GM19438 (cell line): ENCODE results near the gene SGMS2.
A peak's percentile ranks its signal among the peaks of the same experiment; 100 is the strongest.

Source experiments
- ATAC-seq: cut with Tn5 transposase; IDR thresholded peaks from one replicate; pipeline ENCODE4 v1.9.1; 2021; ENCODE audit warnings: low read depth; ENCODE audit not compliant: unreplicated experiment

Gene SGMS2

DNA sequence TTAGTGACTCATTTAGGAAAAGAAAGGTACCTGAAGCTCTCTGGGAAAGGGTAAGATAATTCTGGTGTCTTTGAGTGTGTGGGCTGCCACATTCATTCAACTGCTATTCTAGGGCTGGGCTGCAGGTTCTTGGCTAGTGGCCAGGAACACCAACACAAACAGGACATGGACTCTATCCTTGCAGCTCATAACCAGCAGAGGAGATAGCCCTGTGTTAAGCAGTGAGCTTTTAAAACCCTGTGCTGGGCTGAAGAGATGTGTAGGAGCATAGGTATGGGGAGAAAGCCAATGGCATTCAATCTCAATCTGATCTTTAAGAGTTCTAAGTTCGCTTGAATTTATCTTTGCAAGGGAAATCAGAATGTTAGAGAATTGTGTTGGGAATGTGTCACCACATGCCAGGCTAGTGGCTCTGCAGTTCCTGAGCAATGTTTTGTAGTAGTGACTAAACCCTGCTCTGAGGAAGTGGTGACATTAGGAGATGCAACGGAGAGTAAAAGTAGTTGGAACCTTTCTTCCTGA is 39.2 kb downstream of the SGMS2 start:
- ATAC-seq, result no peak

DNA sequence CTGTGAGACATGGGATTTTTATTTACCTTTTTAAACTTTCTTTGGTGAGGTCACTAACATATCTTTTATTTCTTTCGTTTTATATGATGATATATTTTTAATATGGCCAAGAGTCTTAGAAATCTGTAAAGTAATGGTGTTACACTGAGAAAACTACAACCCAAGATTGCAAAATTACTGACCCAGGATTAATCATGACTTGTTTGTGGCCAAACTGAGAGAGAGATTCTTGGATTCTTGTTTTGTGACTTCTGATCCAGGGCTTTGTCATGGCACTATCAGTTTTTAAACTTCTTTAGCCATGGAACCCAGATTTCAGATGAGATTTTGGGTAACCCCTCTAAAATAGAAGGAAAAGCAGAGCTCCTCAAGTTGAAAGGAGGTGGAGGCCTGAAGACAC is 42.0 kb downstream of the SGMS2 start:
- no peak for ATAC-seq

DNA sequence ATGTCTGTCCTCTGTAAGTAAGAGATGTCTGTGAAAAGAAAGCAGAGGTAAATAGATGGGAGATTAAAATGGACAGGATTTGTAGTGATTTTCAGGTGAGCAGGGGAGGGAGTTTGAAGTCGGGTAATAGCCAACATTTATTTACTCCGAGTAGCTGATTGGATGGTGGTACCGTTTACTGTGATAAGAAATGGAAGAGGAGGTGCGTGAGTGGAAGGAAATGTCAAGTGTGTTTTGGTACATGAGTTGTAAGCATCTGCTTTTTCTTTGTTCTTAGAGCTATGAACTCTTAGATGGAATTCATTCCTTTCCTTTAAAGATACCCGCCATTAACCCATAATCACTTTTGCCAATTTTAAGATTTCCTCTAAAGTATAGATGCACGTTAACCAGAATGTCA is 45.5 kb downstream of the SGMS2 start:
- ATAC-seq, result no peak

DNA sequence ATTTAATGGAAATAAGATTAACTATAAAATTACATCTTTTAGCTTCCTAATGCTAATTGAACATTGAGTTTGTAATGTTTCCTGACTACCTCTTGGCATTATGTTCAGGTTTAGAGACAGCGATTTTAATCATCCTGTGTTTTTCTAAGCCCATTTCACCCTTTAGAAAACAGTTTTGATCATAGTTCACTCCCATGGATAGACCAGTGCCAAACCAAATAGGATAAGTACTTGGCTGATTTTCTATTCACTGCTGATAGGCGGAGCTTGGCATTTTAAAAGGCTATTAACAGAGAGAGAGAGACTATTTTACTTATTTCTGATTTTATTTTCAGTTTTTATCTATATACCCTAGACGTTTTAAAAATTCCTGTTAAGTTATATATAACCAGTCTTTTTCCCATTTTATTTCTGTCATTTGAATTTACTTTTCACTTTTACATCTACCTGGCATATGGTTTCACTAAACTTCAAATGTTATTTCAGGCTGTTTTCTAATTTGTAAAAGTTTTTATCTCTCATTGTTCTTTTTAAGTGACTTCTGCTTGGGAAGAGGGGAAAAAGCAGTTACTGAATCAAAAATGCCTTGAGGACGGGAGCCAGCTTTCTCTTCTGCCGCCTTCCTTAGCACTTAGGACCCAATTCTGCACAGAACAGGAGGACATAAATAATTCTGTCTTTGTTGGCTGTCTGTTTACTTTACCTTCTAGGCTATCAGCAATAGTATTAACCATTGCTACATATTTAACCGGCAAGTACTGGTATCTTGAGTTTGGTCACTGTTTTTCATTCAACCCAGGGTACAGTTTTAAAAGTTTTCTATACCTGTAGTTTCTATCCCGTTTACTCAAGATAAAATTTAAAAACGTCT is 46.4 kb downstream of the SGMS2 start:
- no peak for ATAC-seq

DNA sequence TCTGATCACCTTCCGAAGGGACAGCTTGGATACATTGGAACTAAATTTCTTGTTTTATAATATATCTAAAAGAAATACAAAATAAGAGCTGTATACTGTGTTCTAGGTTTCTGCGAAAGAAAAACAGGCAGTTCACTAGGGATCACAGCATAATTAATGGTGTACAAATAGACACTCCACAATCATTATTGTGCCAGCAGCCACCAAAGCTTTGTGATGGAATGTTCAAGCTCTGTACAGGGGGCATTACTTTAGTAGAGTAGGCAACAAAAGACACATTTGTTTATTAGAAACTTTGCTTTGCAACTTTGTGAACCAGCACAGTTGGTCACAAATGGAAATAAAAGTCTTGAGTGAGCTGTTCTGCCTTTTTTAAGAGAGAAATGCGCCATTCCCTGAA is 49.3 kb downstream of the SGMS2 start:
- no peak for ATAC-seq

DNA sequence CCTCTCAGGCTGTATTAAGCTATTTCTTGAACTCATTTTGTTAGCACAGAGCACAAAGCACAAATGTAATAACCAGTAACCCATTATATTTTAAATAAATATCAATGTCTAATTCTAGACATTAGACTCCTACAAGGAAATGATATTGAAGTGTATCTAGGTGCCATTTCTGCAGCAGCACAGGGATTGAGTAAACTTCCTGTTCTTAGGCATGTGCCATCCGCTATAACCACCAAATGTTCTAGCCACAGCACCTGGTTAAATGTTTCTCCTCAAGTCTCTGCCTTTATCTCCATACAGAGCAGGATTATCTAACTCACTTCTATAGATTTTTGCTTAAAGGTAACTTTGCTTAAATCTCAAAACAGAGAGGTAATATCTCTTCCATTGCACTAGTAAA is 51.4 kb downstream of the SGMS2 start:
- ATAC-seq, result no peak

DNA sequence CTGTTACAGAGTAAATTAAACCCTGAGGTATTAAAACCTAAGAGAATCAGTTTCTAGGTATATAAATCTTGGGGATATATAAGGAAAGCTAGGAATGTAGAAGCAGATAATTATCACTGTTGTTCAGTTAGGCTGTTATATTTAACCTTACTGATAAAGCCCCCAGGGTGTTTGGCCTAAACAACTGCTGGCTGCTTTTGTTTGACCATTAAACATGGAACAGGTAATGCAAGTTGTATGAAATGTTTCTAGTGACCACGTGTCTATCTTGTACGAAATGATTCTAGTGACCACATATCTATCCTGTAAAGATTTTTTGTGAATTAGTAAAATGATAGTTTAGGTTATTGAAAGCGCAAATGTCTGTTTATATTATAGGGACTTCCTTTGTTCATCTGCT is 52.6 kb downstream of the SGMS2 start:
- ATAC-seq, result no peak

DNA sequence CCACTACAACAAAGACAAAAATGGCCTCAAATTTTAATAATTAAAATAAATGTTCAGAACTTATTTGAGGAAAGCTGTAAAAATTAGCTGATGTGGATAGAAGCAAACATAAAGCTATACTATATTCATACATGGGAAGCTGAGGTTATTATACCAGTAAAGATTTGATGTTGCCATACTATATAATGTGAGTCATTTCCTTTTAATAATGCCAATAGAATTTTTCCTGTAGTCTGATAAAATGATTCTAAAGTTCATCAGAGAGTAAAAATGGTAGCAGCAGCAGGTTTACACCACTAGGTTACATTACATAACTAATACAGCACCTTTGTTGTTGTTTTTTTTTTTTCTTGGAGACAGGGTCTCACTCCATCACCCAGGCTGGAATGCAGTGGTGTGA is 61.1 kb downstream of the SGMS2 start:
- no peak for ATAC-seq

DNA sequence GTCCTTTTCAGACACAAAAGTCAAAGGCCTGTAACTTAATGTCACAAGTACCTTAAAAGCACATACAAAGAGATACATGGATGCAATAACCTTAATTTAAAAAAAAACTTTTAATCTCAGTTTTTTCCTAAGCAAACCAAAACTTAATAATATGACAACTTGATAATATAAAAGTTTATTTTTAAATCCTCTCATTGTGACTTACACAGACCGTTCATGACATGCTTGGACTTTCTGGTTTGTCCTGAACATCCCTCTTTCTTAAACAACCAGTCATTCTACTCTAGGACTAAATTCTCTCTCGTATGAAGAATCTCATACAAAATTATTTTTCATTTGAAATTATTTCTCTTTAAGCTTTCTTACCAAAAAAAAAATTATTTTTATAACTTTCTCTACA is 63.5 kb downstream of the SGMS2 start:
- no peak for ATAC-seq

DNA sequence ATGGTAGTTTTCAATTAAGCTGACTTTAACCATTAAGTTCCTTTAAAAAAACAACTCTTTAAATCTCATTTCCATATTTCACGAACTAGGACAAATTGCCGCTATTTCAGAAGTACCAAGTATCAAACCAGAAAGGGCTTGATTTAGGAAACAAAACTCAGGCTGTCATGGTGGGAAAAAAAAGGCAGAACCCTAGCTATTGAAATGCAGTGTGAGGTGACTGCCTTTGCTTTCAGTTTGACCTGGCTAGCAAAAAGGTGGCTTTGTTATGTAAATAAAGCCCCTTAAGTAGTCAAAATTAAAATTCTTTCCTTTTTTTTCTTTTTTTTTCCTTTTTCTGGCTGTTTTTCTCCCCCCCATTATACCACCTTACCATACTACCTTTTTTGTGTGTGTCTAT is 66.0 kb downstream of the SGMS2 start:
- no peak for ATAC-seq

DNA sequence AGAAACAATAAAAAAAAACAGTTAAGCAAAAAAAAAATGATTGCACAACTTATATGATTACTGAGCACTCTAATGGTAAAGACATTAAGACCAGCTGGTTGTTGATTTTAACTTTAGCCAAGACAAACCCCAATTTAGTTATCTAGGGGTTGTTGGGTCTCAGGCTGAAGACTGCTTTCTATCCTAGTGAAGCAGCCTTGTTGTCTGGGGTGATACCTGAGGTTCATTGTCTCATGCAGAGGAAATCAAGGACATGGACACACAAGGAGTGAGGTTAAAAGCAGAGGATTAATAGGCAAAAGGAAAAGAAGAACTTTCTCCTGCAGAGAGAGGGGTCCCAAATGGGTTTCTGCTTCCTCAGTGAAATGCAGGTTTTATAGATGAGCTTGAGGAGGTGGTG is 66.6 kb downstream of the SGMS2 start:
- ATAC-seq, result no peak

DNA sequence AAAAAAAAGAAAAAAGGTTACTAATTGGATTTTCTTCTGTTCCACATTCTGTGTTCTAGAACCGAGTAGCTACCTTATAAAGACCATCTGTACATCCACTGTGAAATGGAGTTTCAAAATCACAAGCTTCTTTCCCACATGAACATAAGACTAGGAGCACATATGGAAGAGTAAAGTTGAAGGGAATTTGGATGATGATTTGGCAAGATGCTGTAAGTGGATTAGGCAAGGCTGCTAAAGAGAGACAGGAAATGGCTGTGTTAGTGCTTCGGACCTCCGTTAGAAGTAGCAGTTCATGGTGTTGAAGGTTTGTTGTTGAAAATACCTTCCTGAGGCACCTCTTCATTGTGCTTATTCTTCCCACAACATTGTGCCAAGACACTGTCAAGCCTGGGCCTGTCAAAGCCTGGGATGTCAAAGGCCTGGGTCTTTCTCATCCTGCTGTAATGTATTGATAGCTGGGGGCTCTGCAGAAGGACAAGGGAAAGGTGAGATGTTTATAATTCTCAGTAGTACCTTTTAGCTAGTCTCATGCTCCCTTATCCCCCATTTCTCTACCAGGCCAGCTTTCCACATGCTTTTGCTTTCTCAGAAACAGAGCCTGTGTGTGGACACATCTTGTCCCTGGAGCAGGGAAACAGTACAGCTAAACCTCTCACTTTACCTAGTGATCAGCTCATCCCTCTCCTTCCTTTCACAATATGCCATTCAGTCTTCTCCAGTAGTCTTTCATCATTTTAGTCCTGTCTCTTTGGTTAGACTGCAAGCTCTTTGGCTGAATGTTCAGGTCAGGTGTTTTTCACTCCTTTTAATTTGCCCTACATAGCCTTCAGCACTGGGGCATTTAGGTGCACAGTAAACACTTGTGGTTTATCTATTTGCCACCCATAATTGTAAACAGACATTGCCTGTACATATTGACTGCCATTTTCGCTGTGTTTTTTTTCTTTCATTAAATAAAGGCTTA is 68.7 kb downstream of the SGMS2 start:
- ATAC-seq, result no peak

DNA sequence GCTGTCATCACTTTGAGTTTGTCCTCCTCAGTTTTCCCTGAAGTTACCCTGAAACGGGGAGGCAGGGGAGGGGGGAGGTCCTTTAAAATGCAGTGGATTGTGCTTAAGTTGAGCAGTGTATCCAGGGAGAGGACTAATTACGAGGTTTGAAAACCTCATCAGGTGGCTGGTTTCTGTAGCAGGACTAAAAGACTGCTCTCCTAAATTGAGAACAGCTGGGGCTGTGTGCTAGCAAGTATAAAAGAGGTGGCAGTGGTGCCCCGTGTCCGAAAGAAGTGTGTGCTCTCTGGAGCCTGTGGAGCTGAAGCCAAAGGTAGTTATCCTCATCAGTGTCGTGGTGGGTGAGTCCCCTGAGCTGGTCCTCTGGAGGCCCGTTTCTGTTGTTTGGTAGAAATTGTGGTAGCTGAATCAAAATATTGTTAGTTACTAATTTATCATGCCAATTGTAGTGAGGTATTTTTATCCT is 69.4 kb downstream of the SGMS2 start:
- no peak for ATAC-seq

DNA sequence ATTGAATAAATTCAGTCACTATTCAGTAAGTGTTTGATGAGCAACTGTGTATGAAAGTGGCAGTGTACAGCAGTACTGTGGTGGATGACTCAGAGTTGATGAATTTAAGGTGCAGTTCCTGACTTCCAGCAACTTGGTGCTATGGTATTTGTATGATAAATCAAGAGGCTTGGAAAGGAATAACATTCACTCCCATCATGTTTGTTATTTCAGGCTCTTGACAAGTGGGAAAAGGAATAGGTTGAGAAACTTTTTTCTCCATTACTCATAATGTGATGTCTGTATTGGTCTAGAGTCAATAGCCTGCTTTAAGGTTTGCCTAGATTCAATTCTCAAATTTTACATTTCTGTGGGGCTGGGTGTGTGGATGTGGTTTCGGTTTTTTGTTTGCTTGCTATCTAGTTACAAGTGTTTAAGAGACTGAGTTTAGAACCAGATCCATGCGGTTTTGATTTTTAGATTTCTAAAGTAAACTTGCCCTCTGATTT is 71.5 kb downstream of the SGMS2 start:
- ATAC-seq, result no peak

DNA sequence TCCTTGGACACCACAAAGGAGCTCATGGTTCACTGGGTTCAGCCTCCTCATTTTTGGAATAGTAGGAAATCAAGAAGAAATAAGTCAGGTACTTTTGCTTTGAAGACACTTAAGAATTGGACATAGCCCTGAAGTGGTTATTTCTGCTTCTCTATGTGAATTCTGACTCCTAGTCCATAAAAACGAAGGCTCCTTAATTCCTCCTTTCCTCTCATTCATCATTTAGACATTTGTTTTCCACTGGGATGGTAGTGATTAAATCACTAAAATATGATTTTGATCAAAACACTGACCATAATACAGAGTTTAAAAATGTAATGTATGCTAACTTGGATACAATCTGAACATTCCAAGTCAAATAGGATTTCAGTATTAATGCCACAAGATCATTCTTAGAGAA is 71.9 kb downstream of the SGMS2 start:
- no peak for ATAC-seq

DNA sequence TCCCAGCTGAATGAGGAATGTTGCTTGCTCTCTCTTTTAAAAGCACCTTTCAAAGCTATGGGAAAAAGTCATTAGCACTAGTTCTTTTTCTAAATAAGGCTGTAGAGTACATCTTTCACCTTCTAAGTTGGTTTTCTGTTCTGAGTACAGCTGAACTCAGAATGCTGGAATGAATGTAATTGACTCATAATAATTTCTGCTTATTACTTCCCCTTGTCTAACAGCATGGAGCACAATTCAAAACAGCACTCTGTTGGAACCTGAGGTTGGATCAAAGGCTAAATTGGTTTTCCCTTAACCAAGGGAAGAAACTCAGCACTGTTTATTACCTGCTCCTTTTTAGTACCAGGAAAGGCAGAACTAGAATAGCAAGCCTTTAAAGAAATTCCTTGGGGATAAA is 73.1 kb downstream of the SGMS2 start:
- no peak for ATAC-seq

DNA sequence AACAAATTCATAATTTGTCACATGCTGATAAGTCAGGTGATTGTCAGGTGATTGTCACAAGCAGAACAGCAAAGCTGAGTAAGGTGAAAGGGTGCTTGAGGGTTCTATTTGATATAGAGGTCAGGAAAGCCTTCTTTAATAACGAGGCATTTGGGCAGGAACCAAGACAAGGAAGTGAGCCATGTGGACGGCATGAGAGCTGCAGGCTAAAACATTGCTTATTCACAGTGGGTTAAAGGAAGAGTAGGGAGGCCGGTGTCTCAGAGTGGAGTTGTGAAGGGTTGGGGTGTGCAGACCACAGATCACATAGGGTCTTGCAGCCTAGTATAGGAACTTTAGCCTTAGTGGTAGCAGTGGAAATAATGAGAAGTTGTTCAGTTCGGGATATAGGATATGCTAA is 75.3 kb downstream of the SGMS2 start:
- no peak for ATAC-seq

DNA sequence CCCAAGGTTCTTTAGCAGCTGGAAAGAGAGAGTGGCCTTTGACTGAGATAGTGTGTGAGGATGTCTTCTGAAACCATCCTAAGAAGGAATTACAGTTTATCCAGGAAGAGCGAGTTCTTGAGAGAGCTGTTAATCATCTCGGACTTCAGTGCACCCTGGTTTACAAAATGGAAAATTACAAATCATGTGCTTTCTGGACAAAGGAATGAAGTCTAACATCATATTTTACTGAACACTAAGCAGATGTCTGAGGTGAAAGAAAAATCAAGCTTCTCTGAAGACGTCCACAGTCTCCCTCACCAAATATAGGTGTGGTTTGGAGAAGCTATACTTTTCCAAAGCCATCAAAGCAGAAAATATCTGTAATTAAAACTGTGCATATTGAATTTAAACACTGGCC is 75.8 kb downstream of the SGMS2 start:
- no peak for ATAC-seq

DNA sequence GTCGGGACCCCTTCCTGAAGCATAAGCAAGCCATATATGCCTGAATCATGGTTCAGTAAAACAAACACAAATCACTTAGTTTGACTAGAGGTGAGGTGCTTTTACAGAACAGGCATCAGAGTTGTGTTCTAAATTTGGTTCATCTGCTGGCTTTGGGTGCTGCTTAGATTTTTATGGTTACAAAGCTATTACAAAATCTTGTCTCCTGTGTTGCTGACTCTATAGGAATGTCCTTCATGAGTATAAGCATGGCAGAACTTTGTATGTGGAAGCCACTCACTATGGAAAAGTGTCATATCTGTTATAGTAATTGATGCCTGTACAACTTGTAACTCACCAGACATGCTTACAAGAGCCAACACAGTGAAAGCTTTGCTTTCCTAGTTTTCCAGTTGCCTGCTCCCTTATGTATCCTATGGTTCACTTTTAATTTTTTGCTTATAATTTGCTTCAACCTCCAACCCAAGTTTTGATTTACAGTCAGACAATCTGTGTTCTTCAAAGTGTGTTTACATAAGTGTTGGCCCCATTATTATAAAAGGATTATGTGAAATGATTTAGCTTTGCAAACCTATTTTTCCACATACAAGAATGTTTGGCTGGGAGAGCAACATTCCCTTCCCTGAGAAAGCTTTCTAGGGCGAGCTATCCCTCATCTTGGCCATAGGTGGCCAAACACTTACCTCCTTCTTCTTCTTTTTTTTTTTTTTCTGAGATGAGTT is 76.6 kb downstream of the SGMS2 start:
- no peak for ATAC-seq

DNA sequence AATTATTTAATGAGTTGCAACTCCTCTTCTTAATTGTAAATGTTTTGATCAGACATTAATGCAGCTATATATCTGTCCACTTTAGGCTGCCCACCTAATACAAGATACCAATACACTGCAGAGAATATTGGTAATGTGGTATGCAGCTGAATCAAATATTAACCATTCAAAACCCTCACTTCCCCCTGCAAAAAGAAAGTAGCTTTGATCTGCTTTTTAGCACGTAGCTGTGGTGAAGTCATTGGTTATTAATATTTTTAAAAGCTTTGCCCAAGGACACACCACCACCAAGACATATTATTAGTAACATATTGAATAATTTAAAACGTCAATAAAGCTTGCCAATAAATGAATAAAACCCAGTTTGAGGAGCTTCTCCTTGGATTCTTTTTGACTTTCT is 78.0 kb downstream of the SGMS2 start:
- ATAC-seq, result peak; percentile 86
